T-cell (primary cell): ENCODE measurements around the gene FGG. TPM values are rescaled to one million over a fixed set of nuclear protein-coding genes. Genes with fewer than 3 reads are reported as not detected.

Source experiments
- ATAC-seq, 4 experiments: fragments of 200-7000 bp in 3 of 4; fragments of 150-1000 bp in 1 of 4; cut with Tn5 transposase; replicated peaks in 1 of 4; 1 replicate in 3 of 4; 2 replicates in 1 of 4; pipeline ENCODE4 v1.10.0; 2021; ENCODE audit warnings: moderate library complexity in 3 of 4, mild to moderate bottlenecking in 2 of 4, moderate number of reproducible peaks in 1 of 4
- CTCF ChIA-PET, 2 donors: fragments of 300-600 bp; sonication (Branson Sonifier 250); formaldehyde crosslinking; loops; one replicate each; lab custom pipeline; 2022; ENCODE audit warnings: antibody characterized with exemption in 2 of 2; lab: Charles Lee
- POLR2A ChIA-PET, 2 donors: fragments of 300-600 bp; sonication (Branson Sonifier 250); formaldehyde crosslinking; loops; one replicate each; lab custom pipeline; 2022; ENCODE audit warnings: antibody characterized with exemption in 2 of 2; lab: Charles Lee
- DNase-seq, 35 experiments: peaks; one replicate each; pipeline versions ENCODE4 v3.0.0 to v3.0.0-alpha.2; 2013 to 2023
- H3K27ac ChIP-seq: one replicate; pipeline ENCODE4 v1.5.1; 2013; ENCODE audit warnings: low read length
- H3K27me3 ChIP-seq, 2 experiments: replicated peaks in 1 of 2; 1 replicate in 1 of 2; 2 replicates in 1 of 2; pipeline versions ENCODE4 v1.6.1 to v1.7.0; 2013; ENCODE audit warnings: low read length in 1 of 2, mixed read lengths in 1 of 2; ENCODE audit not compliant: control insufficient read depth in 2 of 2, insufficient read depth in 2 of 2; ENCODE audit errors: extremely low read depth in 1 of 2
- H3K36me3 ChIP-seq, 2 donors: 1 replicate in 1 of 2; 2 replicates in 1 of 2; pipeline versions ENCODE4 v1.6.1 to v1.7.0; 2013; ENCODE audit warnings: low read length in 1 of 2; ENCODE audit not compliant: control insufficient read depth in 2 of 2, insufficient read depth in 1 of 2; ENCODE audit errors: extremely low read depth in 1 of 2
- H3K4me1 ChIP-seq, 2 experiments: 1 replicate in 1 of 2; 2 replicates in 1 of 2; pipeline versions ENCODE4 v1.6.1 to v1.7.0; 2013; ENCODE audit warnings: low read length in 2 of 2, mixed read lengths in 1 of 2; ENCODE audit not compliant: insufficient read depth in 2 of 2, control insufficient read depth in 1 of 2; ENCODE audit errors: extremely low read depth in 1 of 2
- H3K4me3 ChIP-seq, 2 donors: 1 replicate in 1 of 2; 2 replicates in 1 of 2; pipeline versions ENCODE4 v1.5.1 to v1.7.0; 2013; ENCODE audit warnings: mild to moderate bottlenecking in 2 of 2, low read length in 1 of 2, moderate library complexity in 1 of 2; ENCODE audit not compliant: control insufficient read depth in 1 of 2; ENCODE audit errors: extremely low read depth in 1 of 2
- H3K9me3 ChIP-seq: 2 replicates; pipeline ENCODE4 v1.7.0; 2013
- H3K27ac Mint-ChIP-seq, 2 donors: one replicate each; pipeline ENCODE4 v1.8.0; 2020 to 2021; ENCODE audit warnings: mild to moderate bottlenecking in 2 of 2, mixed read lengths in 2 of 2
- H3K27me3 Mint-ChIP-seq, 2 donors: one replicate each; pipeline ENCODE4 v1.8.0; 2021 to 2022; ENCODE audit warnings: mixed read lengths in 2 of 2
- H3K36me3 Mint-ChIP-seq: one replicate; pipeline ENCODE4 v1.8.0; 2021; ENCODE audit warnings: mixed read lengths
- H3K4me1 Mint-ChIP-seq, 3 donors: one replicate each; pipeline ENCODE4 v1.8.0; 2020 to 2022; ENCODE audit warnings: mixed read lengths in 3 of 3, mild to moderate bottlenecking in 1 of 3
- H3K4me3 Mint-ChIP-seq, 3 donors: one replicate each; pipeline ENCODE4 v1.8.0; 2020 to 2022; ENCODE audit warnings: mild to moderate bottlenecking in 3 of 3, mixed read lengths in 3 of 3, moderate library complexity in 3 of 3
- H3K9me3 Mint-ChIP-seq, 3 donors: one replicate each; pipeline ENCODE4 v1.8.0; 2020 to 2022; ENCODE audit warnings: mixed read lengths in 3 of 3
- WGBS: methylation state at CpG from one replicate; pipeline ENCODE4 v1.1.5; 2013; ENCODE audit warnings: missing lambda C conversion rate; ENCODE audit not compliant: insufficient coverage; 5-methylcytosine and 5-hydroxymethylcytosine counted together
- total RNA-seq, 35 experiments: library from RNA in 6 of 35; stranded (reverse) in 6 of 35; fragments of 120-200 nt in 1 of 35; gene quantifications; one replicate each; pipeline versions ENCODE4 v1.2.1 to v1.2.4 and lab custom pipeline; 2013 to 2026

FGG gene
- total RNA-seq, 5 donors from 2014 or later (not counting 1 experiment from before 2014, with no cell fraction given), result 1.7 to 4.9 (median 3.6) TPM; not detected in 2

DNA sequence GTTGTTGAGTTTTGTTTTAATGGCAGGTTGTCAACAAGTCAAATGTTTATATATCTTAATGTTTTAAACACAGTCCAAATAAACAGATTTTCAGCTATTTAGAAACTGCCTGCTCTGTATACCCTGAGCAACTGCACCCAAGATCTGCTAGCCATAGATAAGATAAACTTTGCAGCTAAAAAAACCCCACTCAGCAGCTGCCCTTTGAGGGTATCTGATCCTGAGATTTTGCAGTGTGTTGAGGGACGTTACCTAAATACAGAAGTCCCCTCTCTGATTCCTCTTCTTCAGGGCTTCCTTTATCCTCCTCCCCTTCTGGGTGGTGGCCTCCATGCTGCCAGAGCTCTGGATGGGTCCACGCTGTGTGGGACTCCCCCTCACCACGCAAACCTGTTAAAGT lies 11.0 kb upstream of the FGG start:
- H3K36me3 Mint-ChIP-seq, result no peaks in the 10 kb centered on the region
- CTCF ChIA-PET, result interaction anchor here (0.5 to 2.5 kb wide), 13 partner anchors 10 to 1053 kb away, joined by 3 to 13 read pairs (median 4); partner anchors contain the start of gene PLRG1 (in 1 of the 2)
- H3K4me3 ChIP-seq, result no peak overlapping the region
- DNase-seq (no peak), ATAC-seq (no peak)
- peaks cover 9% of the 10 kb centered on the region in 2 donors for H3K27me3 Mint-ChIP-seq
- no CpG with 5 or more reads among the region's 3 CpGs for WGBS
- peaks cover 0 to 8% of the 10 kb centered on the region in 2 experiments for H3K4me1 ChIP-seq
- peaks cover 7 to 15% of the 10 kb centered on the region in 2 experiments for H3K27me3 ChIP-seq
- no peaks in the 10 kb centered on the region for H3K9me3 Mint-ChIP-seq
- no peak overlapping the region for H3K27ac Mint-ChIP-seq
- H3K27ac ChIP-seq, result no peak overlapping the region
- H3K4me3 Mint-ChIP-seq, result no peak overlapping the region
- H3K4me1 Mint-ChIP-seq, result peaks cover 0 to 6% (median 2%) of the 10 kb centered on the region in 3 donors
- POLR2A ChIA-PET, result no interaction called here
- H3K9me3 ChIP-seq, result no peaks in the 10 kb centered on the region
- H3K36me3 ChIP-seq, result no peaks in the 10 kb centered on the region

DNA sequence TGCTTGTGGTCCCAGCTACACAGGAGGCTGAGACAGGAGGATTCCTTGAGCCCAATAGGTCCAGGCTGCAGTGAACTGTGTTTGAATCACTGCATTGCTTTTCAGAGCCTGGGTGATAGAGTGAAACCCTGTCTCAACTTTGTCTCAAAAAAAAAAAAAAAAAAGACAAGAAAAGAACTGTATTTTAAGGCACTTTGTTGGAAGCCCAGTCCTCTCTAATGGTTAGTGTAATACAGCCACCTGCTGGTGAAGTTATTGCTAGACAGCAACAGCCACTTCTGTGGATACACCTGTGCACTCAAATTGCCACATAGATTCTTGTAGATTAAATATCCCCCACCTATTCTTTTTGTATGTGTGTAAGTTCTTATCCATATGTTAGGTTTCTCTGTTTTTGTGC lies 10.1 kb upstream of the FGG start:
- DNase-seq, result peak in 6 of 35 experiments; percentile 2 to 54 (median 6)

GRCh38 chr4:154620111-154620510 lies 7.7 kb upstream of the FGG start:
- ATAC-seq (no peak), DNase-seq (no peak)
- CTCF ChIA-PET, result interaction anchor here (1.4 to 4.1 kb wide), 2 partner anchors 66 to 70 kb away, joined by 5 to 70 read pairs; partner anchors contain the start of gene PLRG1 (in 1 of the 2)

More for the DNA sequence above, 10.1 kb upstream of the FGG start:
- H3K27me3 Mint-ChIP-seq, result peaks cover 9% of the 10 kb centered on the region in 2 donors
- H3K27me3 ChIP-seq, result peaks cover 7 to 15% of the 10 kb centered on the region in 2 experiments
- ChIA-PET POLR2A (interaction anchor here in 1 of 2 donors (0.7 kb wide), 1 partner anchor 119 kb away, joined by 3 read pairs; no protein-coding TSS in a partner anchor), CTCF (interaction anchor here (0.6 to 1.5 kb wide), 18 partner anchors 8 to 836 kb away, joined by 3 to 8 read pairs (median 4); partner anchors contain the start of genes FGB (in 1 of the 2) and PLRG1 (in 1 of the 2))
- H3K4me3 Mint-ChIP-seq, result no peak overlapping the region
- H3K4me1 ChIP-seq, result peaks cover 0 to 8% of the 10 kb centered on the region in 2 experiments
- no peak overlapping the region for H3K4me3 ChIP-seq
- no peaks in the 10 kb centered on the region for H3K36me3 Mint-ChIP-seq
- peaks cover 0 to 6% (median 2%) of the 10 kb centered on the region in 3 donors for H3K4me1 Mint-ChIP-seq
- no peak overlapping the region for H3K27ac ChIP-seq
- no peaks in the 10 kb centered on the region for H3K9me3 Mint-ChIP-seq
- H3K27ac Mint-ChIP-seq, result no peak overlapping the region
- H3K36me3 ChIP-seq, result no peaks in the 10 kb centered on the region
- no peaks in the 10 kb centered on the region for H3K9me3 ChIP-seq
- ATAC-seq, result peak in 2 of 4 experiments; percentile 33 to 72

DNA sequence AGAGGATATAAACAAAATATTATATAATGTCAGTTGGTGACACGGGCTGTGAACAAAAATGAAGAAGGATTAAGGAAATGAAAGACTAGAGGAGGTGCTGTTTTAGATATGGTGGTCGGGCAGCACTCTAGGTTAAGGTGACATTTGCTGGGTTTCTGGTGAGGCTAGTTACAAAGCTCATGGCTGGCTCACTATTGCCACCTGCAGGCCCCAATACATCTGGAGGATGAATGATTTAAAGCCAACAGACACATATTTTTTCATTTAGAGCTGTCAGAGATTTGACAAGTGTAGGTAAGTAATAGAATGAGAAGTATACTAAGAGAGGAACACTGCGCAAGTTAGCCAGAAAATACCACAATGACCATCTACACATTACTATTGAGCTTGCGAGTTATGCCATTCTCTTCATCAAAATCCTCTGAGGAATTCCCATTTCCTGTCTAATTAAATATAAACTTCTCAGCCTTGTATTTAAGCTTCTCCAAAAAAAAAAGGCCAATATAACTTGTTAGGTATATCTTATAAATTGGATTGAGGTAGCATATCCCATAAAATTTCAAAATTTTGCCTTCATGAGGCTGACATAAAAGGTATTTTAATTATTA lies 6.4 kb upstream of the FGG start:
- no CpG with 5 or more reads among the region's 4 CpGs for WGBS
- Mint-ChIP-seq H3K4me3 (no peak overlapping the region), H3K36me3 (no peaks in the 10 kb centered on the region), H3K9me3 (no peaks in the 10 kb centered on the region), H3K27me3 (peaks cover 2 to 3% of the 10 kb centered on the region in 2 donors), H3K4me1 (peaks cover 7 to 11% (median 10%) of the 10 kb centered on the region in 3 donors), H3K27ac (no peak overlapping the region)
- no peaks in the 10 kb centered on the region for H3K9me3 ChIP-seq
- H3K27me3 ChIP-seq, result no peaks in the 10 kb centered on the region
- POLR2A ChIA-PET, result interaction anchor here in 1 of 2 donors (0.6 to 1.0 kb wide), 2 partner anchors 69 to 1363 kb away, joined by 5 to 6 read pairs; partner anchors contain the start of gene PLRG1
- H3K27ac ChIP-seq, result no peak overlapping the region
- ATAC-seq (peak in 3 of 4 experiments; percentile 36 to 62 (median 42)), DNase-seq (peak in 32 of 35 experiments; percentile 9 to 59 (median 30))
- no peak overlapping the region for H3K4me3 ChIP-seq
- CTCF ChIA-PET, result interaction anchor here (0.5 to 4.1 kb wide), 13 partner anchors 8 to 758 kb away, joined by 3 to 70 read pairs (median 3); partner anchors contain the start of gene PLRG1 (in 1 of the 2)
- H3K36me3 ChIP-seq, result no peaks in the 10 kb centered on the region
- no peaks in the 10 kb centered on the region for H3K4me1 ChIP-seq

More at GRCh38 chr4:154620111-154620510, 7.7 kb upstream of the FGG start:
- Mint-ChIP-seq H3K9me3 (no peaks in the 10 kb centered on the region), H3K4me1 (peaks cover 7 to 11% (median 10%) of the 10 kb centered on the region in 3 donors), H3K27ac (no peak overlapping the region), H3K36me3 (no peaks in the 10 kb centered on the region), H3K4me3 (no peak overlapping the region), H3K27me3 (peaks cover 0 to 4% of the 10 kb centered on the region in 2 donors)
- H3K36me3 ChIP-seq, result no peaks in the 10 kb centered on the region
- no peaks in the 10 kb centered on the region for H3K9me3 ChIP-seq
- POLR2A ChIA-PET, result interaction anchor here in 1 of 2 donors (0.6 kb wide), 1 partner anchor 107 kb away, joined by 7 read pairs; no protein-coding TSS in a partner anchor
- no peak overlapping the region for H3K27ac ChIP-seq
- no peak overlapping the region for H3K4me3 ChIP-seq
- H3K4me1 ChIP-seq, result no peaks in the 10 kb centered on the region
- WGBS, result 71% methylated on average over 1 of the region's 1 CpG
- H3K27me3 ChIP-seq, result peaks cover under 1 to 3% of the 10 kb centered on the region in 2 experiments

DNA sequence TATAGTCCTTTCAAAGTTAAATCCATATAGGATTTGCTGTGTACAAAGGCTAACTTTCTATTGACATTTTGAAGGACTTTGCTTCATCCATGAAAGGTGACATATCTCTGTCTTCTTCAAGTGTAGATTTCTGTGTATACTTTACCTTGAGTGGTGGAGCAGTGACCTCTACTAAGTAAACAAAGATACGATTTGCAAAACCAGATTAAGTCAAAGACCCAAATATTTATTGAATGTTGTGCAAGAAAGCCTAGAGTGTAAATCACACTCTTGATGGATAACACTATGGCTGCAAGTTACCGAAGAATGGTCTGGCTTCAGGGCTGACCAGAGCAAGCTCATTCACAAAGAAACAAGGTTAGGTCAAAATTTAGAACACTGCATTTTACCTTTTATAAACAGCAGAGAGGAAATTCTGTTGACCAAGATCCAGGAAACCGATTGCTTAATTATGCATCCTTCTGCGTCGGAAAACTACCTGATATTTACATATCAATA lies 5.4 kb upstream of the FGG start:
- no peak overlapping the region for H3K4me3 Mint-ChIP-seq
- Histone ChIP-seq H3K27ac (no peak overlapping the region), H3K36me3 (no peaks in the 10 kb centered on the region), H3K27me3 (no peaks in the 10 kb centered on the region), H3K4me3 (no peak overlapping the region), H3K9me3 (no peaks in the 10 kb centered on the region), H3K4me1 (no peaks in the 10 kb centered on the region)
- H3K36me3 Mint-ChIP-seq, result no peaks in the 10 kb centered on the region
- ChIA-PET CTCF (interaction anchor here (1.3 to 4.1 kb wide), 4 partner anchors 22 to 68 kb away, joined by 3 to 70 read pairs (median 8); partner anchors contain the start of gene PLRG1 (in 1 of the 2)), POLR2A (interaction anchor here in 1 of 2 donors (0.5 kb wide), 1 partner anchor 95 kb away, joined by 3 read pairs; no protein-coding TSS in a partner anchor)
- H3K4me1 Mint-ChIP-seq, result peaks cover 7 to 11% (median 10%) of the 10 kb centered on the region in 3 donors
- DNase-seq, result no peak
- H3K27ac Mint-ChIP-seq, result no peak overlapping the region
- WGBS, result no CpG with 5 or more reads among the region's 5 CpGs
- H3K9me3 Mint-ChIP-seq, result no peaks in the 10 kb centered on the region
- no peak for ATAC-seq
- H3K27me3 Mint-ChIP-seq, result peaks cover 0 to 5% of the 10 kb centered on the region in 2 donors

GRCh38 chr4:154616731-154617130 lies 4.3 kb upstream of the FGG start:
- Mint-ChIP-seq H3K9me3 (no peaks in the 10 kb centered on the region), H3K4me3 (no peak overlapping the region), H3K36me3 (no peaks in the 10 kb centered on the region), H3K27ac (no peak overlapping the region), H3K27me3 (peaks cover 2 to 5% of the 10 kb centered on the region in 2 donors), H3K4me1 (peaks cover 7 to 11% (median 10%) of the 10 kb centered on the region in 3 donors)
- no peaks in the 10 kb centered on the region for H3K4me1 ChIP-seq
- H3K9me3 ChIP-seq, result no peaks in the 10 kb centered on the region
- ATAC-seq, result peak in 1 of 4 experiments; percentile 35
- ChIA-PET POLR2A (no interaction called here), CTCF (no interaction called here)
- H3K4me3 ChIP-seq, result no peak overlapping the region
- peak in 1 of 35 experiments; percentile 5 for DNase-seq
- 60% methylated on average over 2 of the region's 2 CpGs for WGBS
- H3K27me3 ChIP-seq, result no peaks in the 10 kb centered on the region
- H3K36me3 ChIP-seq, result no peaks in the 10 kb centered on the region
- no peak overlapping the region for H3K27ac ChIP-seq
